ENCODE data around the gene JPH2. TPM values are rescaled to one million over a fixed set of nuclear protein-coding genes. Genes with fewer than 3 reads are reported as not detected.

JPH2 gene
- total RNA-seq, 1 donor: under 0.01 TPM

DNA sequence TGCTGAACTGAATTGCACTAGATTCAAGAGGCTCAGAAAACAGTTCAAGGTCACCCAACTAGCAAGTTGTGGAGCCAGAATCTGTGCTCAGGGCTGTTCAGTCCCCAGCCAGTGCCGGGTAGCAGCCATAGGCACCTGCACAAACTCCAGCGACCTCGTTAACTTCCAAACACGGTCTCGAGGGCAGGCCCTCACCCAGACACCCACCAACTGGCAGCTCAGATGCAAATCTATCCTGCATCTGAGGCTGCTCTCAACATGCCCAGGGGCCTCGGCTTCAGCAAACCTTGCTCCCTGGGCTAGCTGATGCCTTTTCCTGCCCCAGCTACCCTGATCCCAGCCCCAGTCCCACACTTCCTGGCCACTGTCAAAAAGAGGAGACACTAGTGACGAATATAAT, 3.7 kb downstream of the JPH2 start:
- DNase-seq (ENCODE audit: low read depth): no peak
- no peak overlapping the region for H3K4me3 ChIP-seq (ENCODE audit: low read depth, low read length)
- TF ChIP-seq, protein P1, sequence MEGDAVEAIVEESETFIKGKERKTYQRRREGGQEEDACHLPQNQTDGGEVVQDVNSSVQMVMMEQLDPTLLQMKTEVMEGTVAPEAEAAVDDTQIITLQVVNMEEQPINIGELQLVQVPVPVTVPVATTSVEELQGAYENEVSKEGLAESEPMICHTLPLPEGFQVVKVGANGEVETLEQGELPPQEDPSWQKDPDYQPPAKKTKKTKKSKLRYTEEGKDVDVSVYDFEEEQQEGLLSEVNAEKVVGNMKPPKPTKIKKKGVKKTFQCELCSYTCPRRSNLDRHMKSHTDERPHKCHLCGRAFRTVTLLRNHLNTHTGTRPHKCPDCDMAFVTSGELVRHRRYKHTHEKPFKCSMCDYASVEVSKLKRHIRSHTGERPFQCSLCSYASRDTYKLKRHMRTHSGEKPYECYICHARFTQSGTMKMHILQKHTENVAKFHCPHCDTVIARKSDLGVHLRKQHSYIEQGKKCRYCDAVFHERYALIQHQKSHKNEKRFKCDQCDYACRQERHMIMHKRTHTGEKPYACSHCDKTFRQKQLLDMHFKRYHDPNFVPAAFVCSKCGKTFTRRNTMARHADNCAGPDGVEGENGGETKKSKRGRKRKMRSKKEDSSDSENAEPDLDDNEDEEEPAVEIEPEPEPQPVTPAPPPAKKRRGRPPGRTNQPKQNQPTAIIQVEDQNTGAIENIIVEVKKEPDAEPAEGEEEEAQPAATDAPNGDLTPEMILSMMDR (IDR thresholded peaks at IDR 0.05; ENCODE audit: insufficient read depth, low read length): no peak

DNA sequence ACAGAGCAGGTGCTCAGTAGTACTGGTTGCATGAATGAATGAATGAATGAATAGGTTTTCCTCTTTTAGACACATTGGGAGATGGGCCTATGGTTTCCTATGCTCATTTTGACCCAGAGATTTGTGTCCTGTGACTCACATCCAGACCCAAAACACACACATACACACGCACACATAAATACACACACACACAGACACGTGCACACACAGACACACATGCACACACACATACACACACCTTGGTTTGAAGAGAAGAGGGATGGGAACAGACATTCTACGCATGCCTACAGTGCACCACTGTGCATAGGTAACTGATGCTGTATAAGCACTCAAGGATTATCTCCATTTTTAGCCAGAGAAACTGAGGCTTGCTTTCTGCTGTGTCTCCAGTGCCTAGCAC, 4.1 kb downstream of the JPH2 start:
- no peak overlapping the region for H3K4me3 ChIP-seq (ENCODE audit: low read depth, low read length)

DNA sequence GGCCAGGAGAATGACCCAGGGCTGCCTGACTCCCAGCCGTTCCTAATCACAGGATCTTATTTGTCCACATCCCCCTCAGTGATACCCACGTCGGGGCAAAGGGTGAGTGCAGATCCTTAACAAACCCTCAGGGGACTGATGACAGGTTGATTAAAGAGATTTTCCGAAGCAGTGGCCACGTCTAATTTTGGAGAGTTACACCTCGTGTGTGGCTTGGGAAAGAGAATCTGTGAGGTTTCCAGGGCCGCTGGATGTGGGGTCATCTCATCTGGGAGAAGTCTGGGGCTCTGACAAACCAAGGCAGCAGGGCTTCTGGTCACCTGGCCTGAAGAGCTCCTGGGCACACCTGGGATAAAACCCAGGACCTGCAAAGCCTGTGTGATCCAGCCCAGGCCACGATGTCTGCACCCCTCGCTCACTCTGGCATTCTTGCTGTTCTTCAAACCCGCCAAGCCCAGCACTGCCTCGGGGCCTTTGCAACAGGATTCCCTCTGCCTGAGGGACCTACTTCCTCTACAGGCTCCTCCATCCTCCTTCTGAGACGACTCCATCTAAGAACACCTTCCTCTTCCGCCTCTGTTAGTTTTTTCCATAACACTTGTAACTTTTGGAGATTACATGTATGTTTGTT, 4.7 kb downstream of the JPH2 start:
- H3K4me3 ChIP-seq (ENCODE audit: low read depth, low read length): no peak overlapping the region
- TF ChIP-seq, protein P1 (IDR thresholded peaks at IDR 0.05; ENCODE audit: insufficient read depth, low read length): no peak
- no peak for DNase-seq (ENCODE audit: low read depth)

More for the DNA sequence above, 4.1 kb downstream of the JPH2 start:
- DNase-seq (ENCODE audit: low read depth): no peak
- TF ChIP-seq, protein P1 (IDR thresholded peaks at IDR 0.05; ENCODE audit: insufficient read depth, low read length): no peak

DNA sequence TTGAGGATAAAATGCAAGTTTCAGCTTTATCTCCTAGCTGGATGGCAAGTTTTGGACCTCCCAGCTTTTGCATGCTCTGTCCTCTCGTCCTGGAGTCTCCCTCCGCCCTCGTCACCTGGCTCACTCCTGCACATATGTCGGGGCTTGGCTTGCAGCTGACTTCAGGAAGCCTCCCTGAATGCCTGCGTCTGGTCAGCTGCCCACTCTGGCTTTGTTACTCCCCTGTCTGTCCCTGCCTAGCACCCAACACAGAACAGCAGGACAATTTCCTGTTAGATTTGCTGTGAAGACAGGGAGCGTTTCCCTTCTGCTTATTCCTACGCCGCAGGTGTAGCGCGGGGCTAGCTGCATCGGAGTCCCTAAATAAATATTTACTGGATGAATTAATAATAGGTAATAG, 5.4 kb downstream of the JPH2 start:
- H3K4me3 ChIP-seq (ENCODE audit: low read depth, low read length): no peak overlapping the region
- TF ChIP-seq, protein P1 (IDR thresholded peaks at IDR 0.05; ENCODE audit: insufficient read depth, low read length): no peak
- DNase-seq (ENCODE audit: low read depth): no peak

DNA sequence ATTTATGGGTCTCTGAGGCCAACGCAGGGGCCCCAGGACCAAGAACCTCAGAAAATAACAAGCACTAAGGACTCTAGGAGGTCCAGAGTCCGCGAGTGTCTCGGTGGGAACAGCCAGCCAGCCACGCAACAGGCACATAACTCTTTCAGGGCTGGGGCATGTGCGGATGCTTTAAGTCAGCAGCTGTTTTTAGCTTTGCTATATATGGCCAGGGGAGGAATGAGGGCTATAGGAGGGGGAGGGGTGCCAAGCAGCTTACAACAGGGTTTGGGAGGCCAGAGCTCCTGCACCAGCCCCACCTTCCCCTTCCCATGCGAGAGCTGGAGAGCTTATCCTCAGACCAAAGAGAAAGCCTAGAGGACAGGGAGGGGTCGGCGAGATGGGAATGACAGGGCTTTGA, 6.2 kb downstream of the JPH2 start:
- peak overlapping the region; percentile 1 for H3K4me3 ChIP-seq (ENCODE audit: low read depth, low read length)
- TF ChIP-seq, protein P1 (IDR thresholded peaks at IDR 0.05; ENCODE audit: insufficient read depth, low read length): no peak
- DNase-seq (ENCODE audit: low read depth): peak; percentile 61

DNA sequence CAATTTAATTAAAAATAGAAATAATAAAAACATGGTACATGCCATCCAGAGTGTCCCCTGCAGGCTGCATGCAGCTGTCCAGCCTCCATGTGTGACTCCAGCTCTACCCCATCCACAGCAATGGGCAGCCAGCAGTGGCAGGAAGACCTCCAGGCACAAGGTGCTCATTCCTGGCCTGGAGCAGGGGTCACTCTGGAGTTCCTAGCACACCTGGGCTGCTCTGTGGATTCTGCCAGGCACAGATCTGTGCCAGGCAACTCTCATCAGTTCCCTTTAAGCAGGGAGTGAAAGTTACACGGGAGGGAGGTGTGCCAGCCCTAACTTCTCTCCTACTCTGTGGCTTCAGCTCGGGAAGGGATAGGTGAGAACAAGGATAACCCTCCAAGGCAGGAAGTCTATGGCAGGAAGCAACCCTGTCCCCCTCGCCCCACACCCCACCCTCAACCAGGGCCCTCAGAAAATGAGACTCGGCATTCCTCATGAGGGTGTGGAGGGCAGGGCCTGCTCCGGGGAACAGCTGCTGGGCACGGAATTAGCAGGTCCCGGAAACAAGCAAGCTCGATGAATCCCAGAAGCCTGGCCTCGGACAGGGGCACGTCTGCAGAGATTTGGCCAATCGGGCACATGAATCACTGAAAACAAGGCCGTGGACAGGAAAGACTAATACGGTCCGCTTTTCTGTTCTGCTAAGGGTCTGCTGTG, 10.0 kb downstream of the JPH2 start:
- no peak overlapping the region for H3K4me3 ChIP-seq (ENCODE audit: low read depth, low read length)
- DNase-seq (ENCODE audit: low read depth): no peak
- TF ChIP-seq, protein P1 (IDR thresholded peaks at IDR 0.05; ENCODE audit: insufficient read depth, low read length): no peak

All from fibroblast of the aortic adventitia (primary cell).